ENCODE measurements around the gene OR51F2. TPM values are rescaled to one million over a fixed set of nuclear protein-coding genes. Genes with fewer than 3 reads are reported as not detected.
"Not testable (repeated sequence)": the region's sequence is repeated elsewhere in the genome, so short reads cannot be mapped to it uniquely, and the experiment has no call there.

OR51F2 gene
- total RNA-seq (2022) (not detected in 2 replicates), Bru-seq, nascent RNA (not detected), BruChase-seq, experiment 1, labeled RNA remaining after a 6-hour chase (not detected), BruChase-seq, experiment 2, labeled RNA remaining after a 2-hour chase (not detected)
- long read RNA-seq: 0 reads

- no peak within 1 kb of the TSS for H3K4me3 Mint-ChIP-seq (ENCODE audit: unreplicated experiment)
- ChIA-PET CTCF (no interaction called here), POLR2A (no interaction called here)
- peaks cover 7% of the 10 kb centered on the region for H3K4me1 Mint-ChIP-seq (ENCODE audit: insufficient read depth, unreplicated experiment)
- BruUV-seq (replicated peaks): no TSS peak
- intact Hi-C loops (cut with micrococcal nuclease): loop anchor here (10.0 kb wide), 1 partner anchor 636 kb away; no protein-coding TSS in a partner anchor
- no peak within 1 kb of the TSS for H3K27ac Mint-ChIP-seq (ENCODE audit: low read depth, unreplicated experiment)
- no peaks in the 10 kb centered on the region for H3K36me3 Mint-ChIP-seq (ENCODE audit: insufficient read depth, unreplicated experiment)
- DNase-seq (ENCODE audit: unreplicated experiment): no peak
- TF ChIP-seq CTCF (IDR thresholded peaks at IDR 0.05; ENCODE audit: unreplicated experiment): no peak
- peaks cover 50% of the 10 kb centered on the region for H3K27me3 Mint-ChIP-seq (ENCODE audit: insufficient read depth, unreplicated experiment)
- no peaks in the 10 kb centered on the region for H3K9me3 Mint-ChIP-seq (ENCODE audit: unreplicated experiment)
Measured at GRCh38 chr11:4821021-4821420, at the start of gene OR51F2. Gene OR51F2, plus strand, starts transcription at chr11:4821321. Its CDS starts 101 bp downstream, at chr11:4821422.

GRCh38 chr11:4782454-4782853, 38.7 kb upstream of the OR51F2 start:
- Mint-ChIP-seq H3K9me3 (ENCODE audit: unreplicated experiment) (peaks cover 7% of the 10 kb centered on the region), H3K27ac (ENCODE audit: low read depth, unreplicated experiment) (no peak overlapping the region), H3K4me1 (ENCODE audit: insufficient read depth, unreplicated experiment) (no peaks in the 10 kb centered on the region), H3K36me3 (ENCODE audit: insufficient read depth, unreplicated experiment) (no peaks in the 10 kb centered on the region), H3K4me3 (ENCODE audit: unreplicated experiment) (no peak overlapping the region), H3K27me3 (ENCODE audit: insufficient read depth, unreplicated experiment) (peaks cover 8% of the 10 kb centered on the region)
- DNase-seq (ENCODE audit: unreplicated experiment): no peak
- ChIA-PET POLR2A (no interaction called here), CTCF (no interaction called here)
- no peak for TF ChIP-seq CTCF (IDR thresholded peaks at IDR 0.05; ENCODE audit: unreplicated experiment)
- intact Hi-C loops (cut with micrococcal nuclease): no loop called here
- BruUV-seq (replicated peaks): no TSS peak

GRCh38 chr11:4797206-4797605, 23.9 kb upstream of the OR51F2 start:
- intact Hi-C loops (cut with micrococcal nuclease): no loop called here
- ChIA-PET POLR2A (no interaction called here), CTCF (interaction anchor here (1.2 kb wide), 1 partner anchor 611 kb away, joined by 3 read pairs; no protein-coding TSS in a partner anchor)
- Mint-ChIP-seq H3K36me3 (ENCODE audit: insufficient read depth, unreplicated experiment) (no peaks in the 10 kb centered on the region), H3K4me1 (ENCODE audit: insufficient read depth, unreplicated experiment) (no peaks in the 10 kb centered on the region), H3K27ac (ENCODE audit: low read depth, unreplicated experiment) (no peak overlapping the region), H3K27me3 (ENCODE audit: insufficient read depth, unreplicated experiment) (peaks cover 24% of the 10 kb centered on the region), H3K4me3 (ENCODE audit: unreplicated experiment) (no peak overlapping the region), H3K9me3 (ENCODE audit: unreplicated experiment) (peaks cover 16% of the 10 kb centered on the region)
- TF ChIP-seq CTCF (IDR thresholded peaks at IDR 0.05; ENCODE audit: unreplicated experiment): no peak
- BruUV-seq (replicated peaks): no TSS peak
- DNase-seq (ENCODE audit: unreplicated experiment): no peak

- BruUV-seq (replicated peaks): no TSS peak
- TF ChIP-seq CTCF (IDR thresholded peaks at IDR 0.05; ENCODE audit: unreplicated experiment): no peak
- no peak overlapping the region for H3K27ac Mint-ChIP-seq (ENCODE audit: low read depth, unreplicated experiment)
- DNase-seq (ENCODE audit: unreplicated experiment): no peak
- intact Hi-C loops (cut with micrococcal nuclease): no loop called here
- ChIA-PET POLR2A (no interaction called here), CTCF (interaction anchor here (0.5 to 1.8 kb wide), 2 partner anchors 10 to 119 kb away, joined by 3 read pairs; no protein-coding TSS in a partner anchor)
- H3K4me3 Mint-ChIP-seq (ENCODE audit: unreplicated experiment): no peak overlapping the region
- peaks cover 13% of the 10 kb centered on the region for H3K9me3 Mint-ChIP-seq (ENCODE audit: unreplicated experiment)
- no peaks in the 10 kb centered on the region for H3K36me3 Mint-ChIP-seq (ENCODE audit: insufficient read depth, unreplicated experiment)
- peaks cover 10% of the 10 kb centered on the region for H3K27me3 Mint-ChIP-seq (ENCODE audit: insufficient read depth, unreplicated experiment)
- H3K4me1 Mint-ChIP-seq (ENCODE audit: insufficient read depth, unreplicated experiment): no peaks in the 10 kb centered on the region
Measured at GRCh38 chr11:4798427-4799183, 22.5 kb upstream of the OR51F2 start.

- CTCF ChIA-PET; H3K27me3 Mint-ChIP-seq (ENCODE audit: insufficient read depth, unreplicated experiment); DNase-seq (ENCODE audit: unreplicated experiment); intact Hi-C loops (cut with micrococcal nuclease); H3K4me3 Mint-ChIP-seq (ENCODE audit: unreplicated experiment); H3K9me3 Mint-ChIP-seq (ENCODE audit: unreplicated experiment); H3K27ac Mint-ChIP-seq (ENCODE audit: low read depth, unreplicated experiment); BruUV-seq (replicated peaks); H3K4me1 Mint-ChIP-seq (ENCODE audit: insufficient read depth, unreplicated experiment); H3K36me3 Mint-ChIP-seq (ENCODE audit: insufficient read depth, unreplicated experiment): not testable (repeated sequence)
- POLR2A ChIA-PET: interaction anchor here (0.8 kb wide), 1 partner anchor 9 kb away, joined by 3 read pairs; no protein-coding TSS in a partner anchor
Measured at GRCh38 chr11:4801316-4801715, 19.8 kb upstream of the OR51F2 start.

All from MCF 10A (cell line).